GM12872 (cell line): ENCODE measurements around the gene PLCH2.
A peak's percentile ranks its signal among the peaks of the same experiment; 100 is the strongest.

Experiments used
- TF ChIP-seq, protein P1 (sequence below): IDR thresholded peaks from 3 replicates; pipeline ENCODE4 v1.5.1; 2011; ENCODE audit warnings: low read depth, mild to moderate bottlenecking, low read length, moderate library complexity; ENCODE audit not compliant: insufficient read depth

PLCH2 gene

GRCh38 chr1:2513939-2514652, 38.0 kb downstream of the PLCH2 start:
- TF ChIP-seq, protein P1, sequence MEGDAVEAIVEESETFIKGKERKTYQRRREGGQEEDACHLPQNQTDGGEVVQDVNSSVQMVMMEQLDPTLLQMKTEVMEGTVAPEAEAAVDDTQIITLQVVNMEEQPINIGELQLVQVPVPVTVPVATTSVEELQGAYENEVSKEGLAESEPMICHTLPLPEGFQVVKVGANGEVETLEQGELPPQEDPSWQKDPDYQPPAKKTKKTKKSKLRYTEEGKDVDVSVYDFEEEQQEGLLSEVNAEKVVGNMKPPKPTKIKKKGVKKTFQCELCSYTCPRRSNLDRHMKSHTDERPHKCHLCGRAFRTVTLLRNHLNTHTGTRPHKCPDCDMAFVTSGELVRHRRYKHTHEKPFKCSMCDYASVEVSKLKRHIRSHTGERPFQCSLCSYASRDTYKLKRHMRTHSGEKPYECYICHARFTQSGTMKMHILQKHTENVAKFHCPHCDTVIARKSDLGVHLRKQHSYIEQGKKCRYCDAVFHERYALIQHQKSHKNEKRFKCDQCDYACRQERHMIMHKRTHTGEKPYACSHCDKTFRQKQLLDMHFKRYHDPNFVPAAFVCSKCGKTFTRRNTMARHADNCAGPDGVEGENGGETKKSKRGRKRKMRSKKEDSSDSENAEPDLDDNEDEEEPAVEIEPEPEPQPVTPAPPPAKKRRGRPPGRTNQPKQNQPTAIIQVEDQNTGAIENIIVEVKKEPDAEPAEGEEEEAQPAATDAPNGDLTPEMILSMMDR, result no peak

DNA sequence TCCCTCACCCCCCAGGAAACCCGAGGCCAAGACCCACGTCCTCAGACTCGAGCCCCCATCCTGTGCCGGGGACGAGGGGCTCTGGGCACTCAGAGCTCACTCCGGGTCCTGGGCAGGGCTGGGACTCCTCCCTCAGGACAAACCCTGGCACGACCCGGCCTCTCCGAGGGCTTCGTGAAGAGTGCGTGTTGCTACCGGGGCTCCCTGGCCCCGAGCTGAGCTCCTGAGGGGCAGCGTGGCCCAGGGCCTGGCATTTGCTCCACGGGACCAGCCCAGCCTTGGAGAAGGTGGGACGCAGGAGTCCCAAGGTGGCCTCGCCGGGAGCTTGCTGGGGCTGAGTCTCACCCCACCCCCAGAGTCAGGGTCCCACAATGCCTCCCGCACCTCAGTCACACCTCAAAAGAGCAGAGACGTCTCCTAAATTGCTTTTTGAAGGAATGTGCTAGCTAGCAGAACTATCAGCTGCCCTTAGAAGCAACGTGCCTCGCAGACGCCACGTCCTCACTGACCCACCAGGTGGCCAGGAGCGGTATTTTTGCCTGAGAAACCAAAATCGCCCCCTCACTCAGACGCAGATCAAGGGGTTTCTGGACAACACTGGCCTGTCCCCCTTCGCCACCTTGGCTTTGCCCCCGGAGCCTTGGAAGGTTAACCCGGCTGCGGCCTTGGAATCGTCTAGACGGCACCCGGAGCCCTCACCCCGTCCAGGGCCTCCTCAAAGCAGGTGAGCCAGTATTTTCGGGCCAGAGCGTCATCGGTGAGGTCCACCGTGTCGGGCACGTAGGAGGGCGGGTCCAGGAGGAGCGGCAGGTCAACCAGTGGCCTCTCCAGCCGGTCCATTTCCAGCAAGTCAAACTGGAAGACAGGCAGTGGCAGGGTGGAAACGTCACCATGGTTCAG, 39.0 kb downstream of the PLCH2 start:
- TF ChIP-seq, protein P1, result peak; percentile 11; the same call in 1 of the 3 replicates

DNA sequence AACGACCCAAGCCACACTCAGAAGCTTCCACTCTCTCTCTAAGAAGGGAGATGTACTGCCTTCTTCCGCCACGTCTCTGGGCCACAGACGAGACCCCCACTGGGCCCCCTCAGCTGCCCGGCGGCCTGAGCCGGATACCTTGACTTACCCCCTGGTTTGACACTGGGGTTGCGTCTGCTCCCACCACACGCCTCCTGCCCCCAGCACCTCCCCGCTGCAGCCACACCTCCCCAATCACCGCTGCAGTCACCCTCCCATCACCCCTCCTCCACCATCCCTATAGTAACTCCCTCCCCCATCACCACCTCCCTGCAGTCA, 39.6 kb downstream of the PLCH2 start:
- TF ChIP-seq, protein P1, result no peak

- TF ChIP-seq, protein P1, result no peak
Observed at GRCh38 chr1:2516124-2516523, 40.0 kb downstream of the PLCH2 start.

DNA sequence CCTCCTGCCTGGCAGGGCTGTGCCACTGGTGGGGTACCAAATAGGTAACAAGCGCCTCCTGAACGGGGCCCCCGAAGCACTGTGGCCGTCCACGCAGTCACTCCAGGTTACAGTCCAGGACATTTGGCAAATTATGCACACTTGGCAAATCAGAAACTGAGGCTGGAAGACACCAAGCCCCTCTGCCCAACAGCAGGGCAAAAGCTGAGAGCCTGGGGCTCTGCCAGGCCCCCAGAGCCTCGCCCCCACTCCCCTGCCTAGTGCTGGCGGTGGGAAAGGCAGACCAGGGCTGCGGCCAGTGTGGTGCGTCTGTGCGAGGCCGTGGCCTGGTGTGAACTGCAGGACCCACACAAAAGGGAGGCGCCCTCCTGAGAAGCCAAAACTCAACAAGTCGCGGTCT, 40.9 kb downstream of the PLCH2 start:
- TF ChIP-seq, protein P1, result no peak

GRCh38 chr1:2517966-2518365, 41.9 kb downstream of the PLCH2 start:
- TF ChIP-seq, protein P1, result no peak

DNA sequence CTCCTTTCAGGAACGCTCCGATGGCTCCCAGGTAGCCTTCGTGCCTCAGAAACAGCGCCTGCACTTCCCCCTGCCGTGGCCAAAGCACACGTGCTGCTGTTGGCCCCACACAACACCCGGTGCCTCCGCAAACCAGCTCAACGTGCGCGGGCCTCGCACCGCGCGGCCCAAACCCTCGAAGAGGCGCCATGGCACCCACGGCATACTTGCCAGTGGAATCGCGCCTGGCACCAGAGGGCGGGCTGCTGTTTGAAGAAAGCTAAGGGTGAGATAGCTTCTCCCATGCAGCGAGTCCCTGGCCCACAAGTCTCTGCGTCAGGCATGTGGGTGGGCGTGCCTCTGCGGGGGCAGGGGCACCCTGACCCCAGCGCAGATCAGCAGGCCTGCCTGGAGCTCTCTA, 42.4 kb downstream of the PLCH2 start:
- TF ChIP-seq, protein P1, result no peak
